SK-N-SH treated with all-trans-retinoic acid at 6 μM for 48 hours (cell line): ENCODE measurements around the gene FH.

Experiments used
- ATAC-seq: fragments of 200-7000 bp; cut with Tn5 transposase; 3 replicates; pipeline ENCODE4 v1.9.1; 2020; ENCODE audit warnings: mild to moderate bottlenecking, moderate library complexity
- ARNTL ChIP-seq: fragments of 450-650 bp; formaldehyde crosslinking; IDR thresholded peaks from 2 replicates; pipeline ENCODE4 v1.5.0; 2020; ENCODE audit warnings: low read depth, mild to moderate bottlenecking, moderate library complexity, borderline replicate concordance
- BACH2 ChIP-seq: fragments of 250-450 bp; sonication (Bioruptor Pico); IDR thresholded peaks from 2 replicates; pipeline ENCODE4 v1.9.0; 2021; ENCODE audit warnings: mild to moderate bottlenecking, borderline replicate concordance
- ESRRG ChIP-seq: fragments of 250-450 bp; sonication (Bioruptor Pico); IDR thresholded peaks from 2 replicates; pipeline ENCODE4 v1.6.1; 2021; ENCODE audit warnings: mild to moderate bottlenecking
- GLIS3 ChIP-seq: fragments of 250-450 bp; sonication (Bioruptor Pico); IDR thresholded peaks from 2 replicates; pipeline ENCODE4 v1.5.0; 2020; ENCODE audit warnings: mild to moderate bottlenecking, moderate library complexity
- ISL1 ChIP-seq: fragments of 250-450 bp; sonication (Bioruptor Pico); IDR thresholded peaks from 2 replicates; pipeline ENCODE4 v2.1.2; 2022; ENCODE audit warnings: mild to moderate bottlenecking, moderate library complexity
- OSR1 ChIP-seq: fragments of 250-450 bp; sonication (Bioruptor Pico); IDR thresholded peaks from 2 replicates; pipeline ENCODE4 v1.8.0; 2022; ENCODE audit warnings: moderate library complexity, mild to moderate bottlenecking, inconsistent platforms
- PPARA ChIP-seq: fragments of 250-450 bp; sonication (Bioruptor Pico); IDR thresholded peaks from 2 replicates; pipeline ENCODE4 v1.5.0; 2020; ENCODE audit warnings: mild to moderate bottlenecking, borderline replicate concordance
- RARB ChIP-seq: fragments of 250-450 bp; sonication (Bioruptor Pico); IDR thresholded peaks from 2 replicates; pipeline ENCODE4 v1.8.0; 2021; ENCODE audit warnings: mild to moderate bottlenecking, moderate library complexity
- SNAI2 ChIP-seq: fragments of 250-450 bp; sonication (Bioruptor Pico); IDR thresholded peaks from 2 replicates; pipeline ENCODE4 v1.5.0; 2020; ENCODE audit warnings: mild to moderate bottlenecking, moderate library complexity
- TCF4 ChIP-seq: fragments of 250-450 bp; sonication (Bioruptor Pico); IDR thresholded peaks from 2 replicates; pipeline ENCODE4 v1.8.0; 2021; ENCODE audit warnings: mild to moderate bottlenecking, moderate library complexity, borderline replicate concordance
- TOX ChIP-seq: fragments of 250-450 bp; sonication (Bioruptor Pico); IDR thresholded peaks from 2 replicates; pipeline ENCODE4 v1.8.0; 2021; ENCODE audit warnings: mild to moderate bottlenecking, moderate library complexity, borderline replicate concordance
- ZC3H10 ChIP-seq: fragments of 250-450 bp; sonication (Bioruptor Pico); IDR thresholded peaks from 2 replicates; pipeline ENCODE4 v1.5.1; 2021; ENCODE audit warnings: mild to moderate bottlenecking, moderate library complexity
- ZFP3 ChIP-seq: fragments of 250-450 bp; sonication (Bioruptor Pico); IDR thresholded peaks from 2 replicates; pipeline ENCODE4 v1.5.0; 2020; ENCODE audit warnings: mild to moderate bottlenecking, moderate library complexity
- ZFP30 ChIP-seq: fragments of 450-650 bp; formaldehyde crosslinking; IDR thresholded peaks from 2 replicates; pipeline ENCODE4 v1.5.0; 2022; ENCODE audit warnings: mild to moderate bottlenecking, moderate library complexity
- ZNF565 ChIP-seq: fragments of 450-650 bp; formaldehyde crosslinking; conservative IDR thresholded peaks from 2 replicates; pipeline ENCODE4 v1.5.0; 2020; ENCODE audit warnings: low read depth, mild to moderate bottlenecking, moderate library complexity
- ZNF70 ChIP-seq: fragments of 450-650 bp; formaldehyde crosslinking; IDR thresholded peaks from 2 replicates; pipeline ENCODE4 v1.5.0; 2020; ENCODE audit warnings: mild to moderate bottlenecking, moderate library complexity
- ZNF8 ChIP-seq: fragments of 450-650 bp; formaldehyde crosslinking; IDR thresholded peaks from 2 replicates; pipeline ENCODE4 v1.5.0; 2020; ENCODE audit warnings: mild to moderate bottlenecking, moderate library complexity
- TF ChIP-seq, protein P1 (sequence below): fragments of 250-450 bp; sonication (Bioruptor Pico); IDR thresholded peaks from 2 replicates; pipeline ENCODE4 v1.5.1; 2020; ENCODE audit warnings: low read depth, mild to moderate bottlenecking, moderate library complexity
- TF ChIP-seq, protein P2 (sequence below): fragments of 250-450 bp; sonication (Bioruptor Pico); IDR thresholded peaks from 2 replicates; pipeline ENCODE4 v1.8.0; 2020; ENCODE audit warnings: mild to moderate bottlenecking, moderate library complexity, borderline replicate concordance
- TF ChIP-seq, protein P3 (sequence below): fragments of 250-450 bp; sonication (Bioruptor Pico); IDR thresholded peaks from 2 replicates; pipeline ENCODE4 v1.8.0; 2021; ENCODE audit warnings: low read depth, mild to moderate bottlenecking, moderate library complexity, borderline replicate concordance
- TF ChIP-seq, protein P4 (sequence below): fragments of 250-450 bp; sonication (Bioruptor Pico); IDR thresholded peaks from 2 replicates; pipeline ENCODE4 v1.5.0; 2020; ENCODE audit warnings: mild to moderate bottlenecking, moderate library complexity
- TF ChIP-seq, protein P5 (sequence below): fragments of 250-450 bp; sonication (Bioruptor Pico); IDR thresholded peaks from 2 replicates; pipeline ENCODE4 v1.5.1; 2021; ENCODE audit warnings: mild to moderate bottlenecking, moderate library complexity

The FH gene

DNA sequence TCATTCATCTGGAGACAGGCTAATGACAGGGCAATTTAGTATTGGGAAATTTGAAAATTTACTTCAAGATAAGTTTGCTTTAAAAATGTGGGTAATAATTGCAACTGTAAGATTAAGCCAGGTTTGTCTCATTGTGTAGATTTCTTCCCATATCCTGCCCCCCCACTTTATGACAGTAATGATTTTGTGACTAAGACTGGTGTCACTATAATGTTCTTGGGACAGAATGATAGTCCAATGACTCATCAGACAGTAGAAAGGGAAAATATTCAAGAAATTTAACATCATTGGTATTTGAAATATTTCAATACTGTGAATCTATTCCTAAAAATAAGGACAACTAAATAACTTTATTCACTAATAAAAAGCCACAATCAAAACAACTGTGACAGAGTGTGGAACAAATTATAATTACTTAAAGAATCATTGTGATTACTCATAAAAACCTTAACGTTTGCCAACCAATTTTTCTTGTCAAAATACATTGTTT, 36.7 kb downstream of the FH start:
- peak; percentile 56 for ATAC-seq
- TF ChIP-seq PPARA (CRISPR knock-in tag), result no peak
- TF ChIP-seq, protein P1, sequence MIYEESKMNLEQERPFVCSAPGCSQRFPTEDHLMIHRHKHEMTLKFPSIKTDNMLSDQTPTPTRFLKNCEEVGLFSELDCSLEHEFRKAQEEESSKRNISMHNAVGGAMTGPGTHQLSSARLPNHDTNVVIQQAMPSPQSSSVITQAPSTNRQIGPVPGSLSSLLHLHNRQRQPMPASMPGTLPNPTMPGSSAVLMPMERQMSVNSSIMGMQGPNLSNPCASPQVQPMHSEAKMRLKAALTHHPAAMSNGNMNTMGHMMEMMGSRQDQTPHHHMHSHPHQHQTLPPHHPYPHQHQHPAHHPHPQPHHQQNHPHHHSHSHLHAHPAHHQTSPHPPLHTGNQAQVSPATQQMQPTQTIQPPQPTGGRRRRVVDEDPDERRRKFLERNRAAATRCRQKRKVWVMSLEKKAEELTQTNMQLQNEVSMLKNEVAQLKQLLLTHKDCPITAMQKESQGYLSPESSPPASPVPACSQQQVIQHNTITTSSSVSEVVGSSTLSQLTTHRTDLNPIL, result no peak
- TF ChIP-seq ZC3H10 (CRISPR knock-in tag), result peak; percentile 42; the same call in 1 of the 2 replicates
- no peak for TF ChIP-seq ZFP3 (CRISPR knock-in tag)
- TF ChIP-seq ISL1, result peak; percentile 89
- no peak for TF ChIP-seq TCF4 (CRISPR knock-in tag)
- TF ChIP-seq ZNF8 (CRISPR knock-in tag), result no peak
- no peak for TF ChIP-seq ESRRG (CRISPR knock-in tag)
- TF ChIP-seq GLIS3 (CRISPR knock-in tag), result no peak
- TF ChIP-seq, protein P2, sequence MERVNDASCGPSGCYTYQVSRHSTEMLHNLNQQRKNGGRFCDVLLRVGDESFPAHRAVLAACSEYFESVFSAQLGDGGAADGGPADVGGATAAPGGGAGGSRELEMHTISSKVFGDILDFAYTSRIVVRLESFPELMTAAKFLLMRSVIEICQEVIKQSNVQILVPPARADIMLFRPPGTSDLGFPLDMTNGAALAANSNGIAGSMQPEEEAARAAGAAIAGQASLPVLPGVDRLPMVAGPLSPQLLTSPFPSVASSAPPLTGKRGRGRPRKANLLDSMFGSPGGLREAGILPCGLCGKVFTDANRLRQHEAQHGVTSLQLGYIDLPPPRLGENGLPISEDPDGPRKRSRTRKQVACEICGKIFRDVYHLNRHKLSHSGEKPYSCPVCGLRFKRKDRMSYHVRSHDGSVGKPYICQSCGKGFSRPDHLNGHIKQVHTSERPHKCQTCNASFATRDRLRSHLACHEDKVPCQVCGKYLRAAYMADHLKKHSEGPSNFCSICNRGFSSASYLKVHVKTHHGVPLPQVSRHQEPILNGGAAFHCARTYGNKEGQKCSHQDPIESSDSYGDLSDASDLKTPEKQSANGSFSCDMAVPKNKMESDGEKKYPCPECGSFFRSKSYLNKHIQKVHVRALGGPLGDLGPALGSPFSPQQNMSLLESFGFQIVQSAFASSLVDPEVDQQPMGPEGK (CRISPR knock-in tag), result no peak
- TF ChIP-seq, protein P3, sequence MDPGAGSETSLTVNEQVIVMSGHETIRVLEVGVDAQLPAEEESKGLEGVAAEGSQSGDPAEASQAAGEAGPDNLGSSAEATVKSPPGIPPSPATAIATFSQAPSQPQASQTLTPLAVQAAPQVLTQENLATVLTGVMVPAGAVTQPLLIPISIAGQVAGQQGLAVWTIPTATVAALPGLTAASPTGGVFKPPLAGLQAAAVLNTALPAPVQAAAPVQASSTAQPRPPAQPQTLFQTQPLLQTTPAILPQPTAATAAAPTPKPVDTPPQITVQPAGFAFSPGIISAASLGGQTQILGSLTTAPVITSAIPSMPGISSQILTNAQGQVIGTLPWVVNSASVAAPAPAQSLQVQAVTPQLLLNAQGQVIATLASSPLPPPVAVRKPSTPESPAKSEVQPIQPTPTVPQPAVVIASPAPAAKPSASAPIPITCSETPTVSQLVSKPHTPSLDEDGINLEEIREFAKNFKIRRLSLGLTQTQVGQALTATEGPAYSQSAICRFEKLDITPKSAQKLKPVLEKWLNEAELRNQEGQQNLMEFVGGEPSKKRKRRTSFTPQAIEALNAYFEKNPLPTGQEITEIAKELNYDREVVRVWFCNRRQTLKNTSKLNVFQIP, result no peak
- no peak for TF ChIP-seq TOX
- no peak for TF ChIP-seq ARNTL (CRISPR knock-in tag)
- TF ChIP-seq OSR1 (CRISPR knock-in tag), result no peak
- no peak for TF ChIP-seq ZFP30 (CRISPR knock-in tag)

DNA sequence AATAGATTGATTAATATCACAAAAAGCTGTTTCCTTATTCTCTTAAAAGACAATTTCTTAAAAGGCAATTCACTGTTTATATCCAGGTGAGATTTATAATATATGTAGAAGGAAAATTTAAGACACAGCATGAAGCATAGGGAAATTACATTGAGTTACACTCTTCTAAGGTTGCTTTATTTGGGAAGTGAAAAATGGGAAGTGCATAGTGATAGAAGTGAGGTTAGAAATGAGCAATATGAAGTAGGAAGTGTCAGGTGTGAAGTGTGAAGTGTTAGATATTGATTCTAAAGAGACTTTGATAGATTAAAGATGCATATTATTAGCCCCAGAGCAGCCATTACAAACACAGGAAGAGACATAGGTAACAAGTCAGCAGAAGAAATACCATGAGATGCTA, 40.3 kb downstream of the FH start:
- ATAC-seq, result no peak

DNA sequence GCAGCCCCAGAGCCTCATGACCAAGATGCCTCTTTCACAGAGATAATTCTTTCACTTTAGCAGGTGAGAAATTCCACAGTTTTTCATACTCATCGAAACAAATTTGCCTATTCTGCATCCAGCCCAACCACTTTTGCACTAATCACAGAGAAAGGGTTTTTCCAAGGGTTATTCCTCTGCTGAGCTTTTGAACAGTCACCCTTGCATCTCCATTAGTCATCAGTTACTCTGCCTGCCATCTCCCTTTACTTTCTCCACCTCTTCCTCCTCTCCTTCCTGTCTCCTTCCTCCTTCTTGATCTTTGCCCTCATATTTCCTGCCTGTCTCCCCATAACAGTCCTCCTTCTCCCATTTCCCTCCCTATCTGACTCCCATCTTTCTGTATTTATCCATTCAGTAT, 43.9 kb downstream of the FH start:
- no peak for TF ChIP-seq TCF4 (CRISPR knock-in tag)
- no peak for TF ChIP-seq ISL1
- no peak for TF ChIP-seq ZNF565 (CRISPR knock-in tag)
- TF ChIP-seq, protein P4, sequence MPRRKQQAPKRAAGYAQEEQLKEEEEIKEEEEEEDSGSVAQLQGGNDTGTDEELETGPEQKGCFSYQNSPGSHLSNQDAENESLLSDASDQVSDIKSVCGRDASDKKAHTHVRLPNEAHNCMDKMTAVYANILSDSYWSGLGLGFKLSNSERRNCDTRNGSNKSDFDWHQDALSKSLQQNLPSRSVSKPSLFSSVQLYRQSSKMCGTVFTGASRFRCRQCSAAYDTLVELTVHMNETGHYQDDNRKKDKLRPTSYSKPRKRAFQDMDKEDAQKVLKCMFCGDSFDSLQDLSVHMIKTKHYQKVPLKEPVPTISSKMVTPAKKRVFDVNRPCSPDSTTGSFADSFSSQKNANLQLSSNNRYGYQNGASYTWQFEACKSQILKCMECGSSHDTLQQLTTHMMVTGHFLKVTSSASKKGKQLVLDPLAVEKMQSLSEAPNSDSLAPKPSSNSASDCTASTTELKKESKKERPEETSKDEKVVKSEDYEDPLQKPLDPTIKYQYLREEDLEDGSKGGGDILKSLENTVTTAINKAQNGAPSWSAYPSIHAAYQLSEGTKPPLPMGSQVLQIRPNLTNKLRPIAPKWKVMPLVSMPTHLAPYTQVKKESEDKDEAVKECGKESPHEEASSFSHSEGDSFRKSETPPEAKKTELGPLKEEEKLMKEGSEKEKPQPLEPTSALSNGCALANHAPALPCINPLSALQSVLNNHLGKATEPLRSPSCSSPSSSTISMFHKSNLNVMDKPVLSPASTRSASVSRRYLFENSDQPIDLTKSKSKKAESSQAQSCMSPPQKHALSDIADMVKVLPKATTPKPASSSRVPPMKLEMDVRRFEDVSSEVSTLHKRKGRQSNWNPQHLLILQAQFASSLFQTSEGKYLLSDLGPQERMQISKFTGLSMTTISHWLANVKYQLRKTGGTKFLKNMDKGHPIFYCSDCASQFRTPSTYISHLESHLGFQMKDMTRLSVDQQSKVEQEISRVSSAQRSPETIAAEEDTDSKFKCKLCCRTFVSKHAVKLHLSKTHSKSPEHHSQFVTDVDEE (CRISPR knock-in tag), result no peak
- TF ChIP-seq, protein P3, result no peak
- no peak for TF ChIP-seq ZNF8 (CRISPR knock-in tag)
- no peak for TF ChIP-seq SNAI2 (CRISPR knock-in tag)
- no peak for TF ChIP-seq BACH2 (CRISPR knock-in tag)
- no peak for TF ChIP-seq RARB (CRISPR knock-in tag)
- TF ChIP-seq, protein P5, sequence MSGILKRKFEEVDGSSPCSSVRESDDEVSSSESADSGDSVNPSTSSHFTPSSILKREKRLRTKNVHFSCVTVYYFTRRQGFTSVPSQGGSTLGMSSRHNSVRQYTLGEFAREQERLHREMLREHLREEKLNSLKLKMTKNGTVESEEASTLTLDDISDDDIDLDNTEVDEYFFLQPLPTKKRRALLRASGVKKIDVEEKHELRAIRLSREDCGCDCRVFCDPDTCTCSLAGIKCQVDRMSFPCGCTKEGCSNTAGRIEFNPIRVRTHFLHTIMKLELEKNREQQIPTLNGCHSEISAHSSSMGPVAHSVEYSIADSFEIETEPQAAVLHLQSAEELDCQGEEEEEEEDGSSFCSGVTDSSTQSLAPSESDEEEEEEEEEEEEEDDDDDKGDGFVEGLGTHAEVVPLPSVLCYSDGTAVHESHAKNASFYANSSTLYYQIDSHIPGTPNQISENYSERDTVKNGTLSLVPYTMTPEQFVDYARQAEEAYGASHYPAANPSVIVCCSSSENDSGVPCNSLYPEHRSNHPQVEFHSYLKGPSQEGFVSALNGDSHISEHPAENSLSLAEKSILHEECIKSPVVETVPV (CRISPR knock-in tag), result no peak
- TF ChIP-seq OSR1 (CRISPR knock-in tag), result no peak
- no peak for TF ChIP-seq GLIS3 (CRISPR knock-in tag)
- no peak for TF ChIP-seq ESRRG (CRISPR knock-in tag)
- no peak for TF ChIP-seq ZC3H10 (CRISPR knock-in tag)
- no peak for TF ChIP-seq ZNF70 (CRISPR knock-in tag)
- TF ChIP-seq, protein P2 (CRISPR knock-in tag), result no peak
- TF ChIP-seq ZFP30 (CRISPR knock-in tag), result no peak
- no peak for TF ChIP-seq ARNTL (CRISPR knock-in tag)
- TF ChIP-seq TOX, result no peak
- TF ChIP-seq, protein P1, result no peak
- TF ChIP-seq, all 23 proteins: peak for 0
- ATAC-seq, result no peak

More for the DNA sequence above, 40.3 kb downstream of the FH start:
- TF ChIP-seq ZNF8 (CRISPR knock-in tag), result no peak
- TF ChIP-seq ZFP3 (CRISPR knock-in tag), result no peak
- TF ChIP-seq ZC3H10 (CRISPR knock-in tag), result no peak
- TF ChIP-seq ZFP30 (CRISPR knock-in tag), result no peak
- no peak for TF ChIP-seq ARNTL (CRISPR knock-in tag)
